Stimulated activated CD4-positive, alpha-beta T cell treated with anti-CD3 and anti-CD28 coated beads, Interleukin-1b, Interleukin-23, amount 100 ng/mL, for 48 hours (primary cell): ENCODE data around the gene TMEM163.
"Not testable (repeated sequence)": the region's sequence is repeated elsewhere in the genome, so short reads cannot be mapped to it uniquely, and the experiment has no call there.

Experiments used
- DNase-seq: peaks from one replicate; pipeline ENCODE4 v3.0.0-alpha.2; 2020

TMEM163 gene

DNA sequence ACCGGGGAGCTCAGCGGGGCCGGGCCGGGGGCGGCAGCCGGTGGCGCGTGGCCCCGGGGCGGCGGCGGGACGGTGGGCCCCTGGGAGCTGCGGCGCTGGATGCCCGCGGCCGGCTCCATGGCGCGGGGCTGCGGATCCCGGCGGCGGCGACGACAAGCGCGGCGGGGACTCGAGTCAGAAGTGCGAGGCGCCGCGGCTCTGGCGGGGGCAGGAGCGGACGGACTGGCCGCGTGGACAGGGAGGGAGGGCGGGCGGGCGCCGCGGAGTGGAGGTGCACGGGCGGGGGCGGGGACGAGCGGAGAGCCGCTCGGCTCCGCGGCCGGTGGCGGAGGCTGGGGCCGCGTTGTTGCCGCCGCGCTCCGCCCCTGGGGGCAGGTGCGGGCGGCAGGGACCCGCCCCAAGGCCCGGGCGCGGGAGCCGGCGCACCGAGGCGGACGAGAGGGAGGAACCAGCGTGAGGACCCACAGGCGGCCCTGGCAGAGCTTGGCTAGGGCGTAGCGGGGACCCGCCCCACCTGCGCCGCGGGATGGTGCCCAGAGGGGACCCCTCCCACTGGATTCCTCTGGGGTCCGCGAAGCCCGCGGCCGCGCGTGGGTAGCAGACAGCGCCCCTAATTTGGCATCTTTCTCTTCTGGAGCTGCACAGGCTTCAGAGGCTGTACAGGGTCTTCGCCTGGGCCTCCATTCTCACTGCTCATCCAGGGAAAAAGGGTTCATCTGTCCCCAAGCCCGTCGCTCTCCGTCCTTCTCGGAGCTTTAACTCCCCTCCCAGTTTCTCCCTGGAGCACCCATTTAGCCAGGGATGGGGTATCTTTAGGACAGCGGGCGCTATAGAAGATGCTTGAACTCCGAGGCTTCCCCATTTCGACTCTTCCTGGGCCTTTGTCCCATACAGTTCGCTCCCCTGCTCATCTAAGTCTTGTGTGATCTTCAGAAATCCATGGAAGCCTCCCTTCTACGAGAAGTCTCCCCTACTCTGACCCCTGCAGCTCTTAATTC, at the start of gene TMEM163:
TSS of gene TMEM163 (minus strand) at position 184 of the 998 bp plus-strand sequence.
- DNase-seq: no peak

DNA sequence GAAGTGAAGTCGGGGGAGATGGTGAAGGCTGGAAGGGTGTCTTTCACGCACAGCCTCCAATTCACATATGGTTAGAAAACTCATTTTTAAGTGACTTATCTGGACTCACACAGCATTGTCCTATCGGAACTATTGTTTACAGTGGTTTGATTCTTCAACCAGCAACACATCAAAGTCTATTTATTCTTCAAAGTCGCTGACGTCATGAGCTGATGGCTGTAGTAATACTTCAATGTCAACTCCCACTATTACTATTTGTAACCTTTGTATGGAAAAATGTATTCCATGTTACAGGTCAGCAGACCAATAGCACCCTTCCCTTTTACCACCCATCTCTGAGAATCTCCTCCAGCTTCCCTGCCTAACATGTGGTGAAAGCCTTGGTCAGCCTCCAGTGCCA, 47.8 kb upstream of the TMEM163 start:
- DNase-seq: no peak

DNA sequence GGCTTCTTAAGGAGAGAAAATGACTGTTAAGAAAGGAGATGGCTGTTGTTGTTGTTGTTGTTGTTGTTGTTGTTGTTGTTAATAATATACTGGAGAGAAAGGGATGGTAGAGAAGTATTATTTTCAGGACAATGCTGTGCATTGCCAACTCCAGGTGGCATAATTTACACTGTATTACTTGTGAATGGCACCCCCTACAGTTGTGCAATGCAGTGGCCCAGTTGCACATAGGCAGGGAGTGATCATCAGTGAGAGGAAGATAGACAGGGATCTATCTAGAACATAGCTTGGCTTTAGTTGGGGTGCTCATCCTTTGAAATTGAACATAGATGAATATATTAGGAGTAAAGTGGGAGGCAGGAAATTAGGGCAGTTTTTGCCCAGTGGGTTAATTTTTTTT, 47.2 kb upstream of the TMEM163 start:
- no peak for DNase-seq

DNA sequence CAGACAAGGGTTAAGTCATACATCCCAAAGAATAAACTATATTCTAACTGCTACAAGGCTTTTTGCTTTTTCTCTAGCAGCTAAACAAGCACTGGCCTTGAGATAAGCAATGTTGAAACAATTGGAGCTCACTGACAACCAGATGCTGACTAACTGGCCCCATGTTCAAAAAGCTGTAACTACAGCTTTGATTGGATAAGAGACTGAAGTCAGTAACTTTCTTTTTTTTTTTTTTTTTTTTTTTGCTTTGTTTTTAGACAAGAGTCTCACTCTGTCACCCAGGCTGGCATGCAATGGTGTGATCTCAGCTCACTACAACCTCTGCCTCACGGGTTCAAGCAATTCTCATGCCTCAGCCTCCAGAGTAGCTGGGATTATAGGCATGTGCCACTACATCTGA, 45.4 kb upstream of the TMEM163 start:
- DNase-seq: no peak

DNA sequence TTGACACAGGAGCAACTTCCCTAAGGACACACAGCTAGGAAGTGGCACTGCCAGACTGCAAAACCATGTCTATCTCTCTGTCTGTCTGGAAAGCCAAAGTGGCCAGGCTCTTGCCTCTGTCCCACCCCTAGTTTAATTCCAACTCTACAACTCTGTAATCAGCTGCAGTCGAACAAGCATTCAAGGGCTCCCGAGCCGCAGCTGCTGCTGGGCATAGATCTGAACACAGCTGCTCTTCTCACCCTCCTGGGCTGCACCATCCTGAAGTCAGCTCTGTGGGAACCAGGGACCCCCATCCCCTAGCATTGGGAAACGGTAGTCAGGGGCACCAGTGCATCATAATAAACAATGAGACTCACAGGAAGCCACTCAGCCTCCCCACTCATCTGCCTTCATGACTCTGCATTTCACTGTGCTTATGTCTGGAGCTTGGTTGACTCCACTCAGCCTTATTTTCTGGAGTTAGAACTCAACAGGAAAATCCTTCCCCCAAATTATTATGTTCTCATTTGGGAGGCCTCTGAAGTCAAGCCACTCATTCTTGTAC, 44.4 kb upstream of the TMEM163 start:
- DNase-seq: no peak

DNA sequence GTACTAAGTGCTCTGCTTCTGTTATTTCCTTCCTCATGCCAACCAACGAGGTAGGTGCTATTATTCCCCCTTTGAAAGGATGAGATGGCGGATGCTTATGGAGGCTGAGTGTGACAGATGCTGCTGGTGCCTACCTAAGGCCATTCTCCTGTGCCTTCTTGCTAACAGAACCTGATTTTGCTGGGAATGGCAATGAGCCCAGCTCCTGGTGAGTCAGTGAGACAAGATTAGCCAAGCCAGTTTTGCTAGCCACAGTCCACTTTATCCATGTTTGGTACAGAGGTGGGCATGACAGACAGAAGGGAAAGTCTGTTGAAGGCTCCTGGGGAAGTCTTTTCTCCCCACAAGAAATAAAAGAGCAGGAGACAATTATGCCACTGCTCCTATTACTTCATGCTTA, 43.7 kb upstream of the TMEM163 start:
- no peak for DNase-seq

DNA sequence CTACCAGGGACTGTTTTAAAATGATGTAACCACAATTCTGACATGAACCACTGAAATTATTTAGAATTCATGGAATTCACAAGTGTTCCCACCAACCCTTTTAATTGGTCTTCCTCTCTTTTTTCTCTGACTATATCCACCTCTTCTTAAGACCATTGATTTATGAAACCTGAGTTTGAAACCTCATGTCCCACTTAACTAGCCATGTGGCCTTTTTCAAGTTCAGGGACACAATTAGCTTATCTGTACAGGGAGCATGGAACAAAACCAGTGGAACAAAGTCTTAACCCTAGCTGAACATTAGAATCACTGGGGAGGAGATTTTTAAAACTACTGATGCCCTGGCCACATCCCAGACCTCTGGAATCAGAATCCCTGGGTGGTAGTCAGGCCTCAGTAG, 41.6 kb upstream of the TMEM163 start:
- no peak for DNase-seq

DNA sequence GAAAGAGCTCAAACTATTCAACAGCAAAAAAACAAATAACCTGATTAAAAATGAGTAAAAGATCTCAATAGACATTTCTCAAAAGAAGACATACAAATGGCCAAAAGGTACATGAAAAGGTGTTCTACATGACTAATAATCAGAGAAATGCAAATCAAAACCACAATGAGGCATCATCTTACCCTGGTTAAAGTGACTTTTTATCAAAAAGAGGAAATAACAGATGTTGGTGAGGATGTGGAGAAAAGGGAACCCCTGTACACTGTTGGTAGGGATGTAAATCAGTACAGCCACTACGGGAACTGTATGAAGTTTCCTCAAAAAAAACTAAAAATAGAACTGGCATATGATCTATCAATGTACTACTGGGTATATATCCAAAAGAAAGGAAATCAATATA, 39.8 kb upstream of the TMEM163 start:
- no peak for DNase-seq

DNA sequence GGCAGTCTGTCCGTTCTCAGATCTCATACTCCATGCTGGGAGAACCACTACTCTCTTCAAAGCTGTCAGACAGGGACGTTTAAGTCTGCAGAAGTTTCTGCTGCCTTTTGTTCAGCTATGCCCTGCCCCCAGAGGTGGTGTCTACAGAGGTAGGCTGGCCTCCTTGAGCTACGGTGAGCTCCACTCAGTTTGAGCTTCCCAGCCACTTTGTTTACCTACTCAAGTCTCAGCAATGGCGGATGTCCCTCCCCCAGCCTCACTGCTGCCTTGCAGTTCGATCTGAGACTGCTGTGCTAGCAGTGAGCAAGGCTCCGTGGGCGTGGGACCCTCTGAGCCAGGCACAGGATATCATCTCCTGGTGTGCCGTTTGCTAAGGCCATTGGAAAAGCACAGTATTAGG, 33.2 kb upstream of the TMEM163 start:
- not testable (repeated sequence) for DNase-seq

DNA sequence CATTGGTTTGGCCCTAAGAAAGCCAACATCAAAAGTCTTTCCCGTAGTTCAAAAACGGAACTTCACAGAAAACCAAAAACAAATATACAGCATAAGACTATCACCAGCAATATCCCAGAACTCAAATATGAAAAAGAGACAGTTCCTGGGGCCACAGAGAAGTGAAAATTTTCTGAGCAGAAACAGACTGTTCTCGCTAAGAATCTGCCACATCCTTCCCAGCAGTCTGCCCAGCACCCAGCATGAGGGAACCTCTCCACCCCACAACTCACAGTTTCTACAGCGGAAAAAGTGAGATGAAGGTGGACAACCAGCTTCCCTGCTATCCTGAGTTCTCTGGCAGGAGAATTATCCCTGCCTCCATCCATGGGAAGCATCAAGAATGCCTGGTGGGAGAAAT, 26.7 kb upstream of the TMEM163 start:
- DNase-seq: no peak

DNA sequence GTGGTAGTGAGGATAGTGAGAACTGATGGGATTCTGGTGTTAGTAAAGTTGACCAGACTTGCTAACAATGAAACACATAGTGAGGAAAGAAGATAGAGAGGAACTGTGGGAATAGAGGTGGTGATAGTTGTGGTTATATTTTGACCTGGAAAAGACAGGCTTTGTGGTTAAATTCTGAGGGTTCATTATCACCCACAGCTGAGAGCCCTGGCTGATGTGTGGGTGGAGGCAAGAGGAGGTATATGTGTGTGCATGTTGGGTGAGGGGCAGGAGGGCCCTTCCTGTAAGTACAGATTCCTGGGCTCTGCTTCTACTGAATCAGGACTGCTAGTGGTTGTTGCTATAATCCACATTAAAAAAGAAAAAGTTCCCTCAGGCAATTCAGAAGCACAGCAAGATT, 26.2 kb upstream of the TMEM163 start:
- no peak for DNase-seq

DNA sequence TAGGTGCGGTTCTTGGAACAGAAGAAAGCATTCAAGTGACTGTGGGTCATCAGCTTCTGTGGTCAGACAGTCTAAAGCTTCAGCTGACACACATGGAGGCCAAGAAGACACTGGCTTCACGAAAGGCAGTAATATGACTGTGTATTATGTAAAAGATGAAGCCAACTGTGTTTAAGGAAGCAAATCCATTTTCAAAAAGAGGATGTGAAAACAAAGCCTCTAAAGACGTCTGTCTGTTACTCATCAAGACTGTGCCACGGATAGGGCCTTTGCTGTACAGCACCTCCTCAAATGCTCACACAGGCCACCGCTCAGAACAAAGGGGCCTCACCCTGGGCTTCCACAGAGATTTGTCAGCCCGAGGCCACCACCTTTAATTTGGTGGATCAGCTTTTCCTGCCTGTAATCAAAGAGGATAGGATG, 21.1 kb upstream of the TMEM163 start:
- no peak for DNase-seq

DNA sequence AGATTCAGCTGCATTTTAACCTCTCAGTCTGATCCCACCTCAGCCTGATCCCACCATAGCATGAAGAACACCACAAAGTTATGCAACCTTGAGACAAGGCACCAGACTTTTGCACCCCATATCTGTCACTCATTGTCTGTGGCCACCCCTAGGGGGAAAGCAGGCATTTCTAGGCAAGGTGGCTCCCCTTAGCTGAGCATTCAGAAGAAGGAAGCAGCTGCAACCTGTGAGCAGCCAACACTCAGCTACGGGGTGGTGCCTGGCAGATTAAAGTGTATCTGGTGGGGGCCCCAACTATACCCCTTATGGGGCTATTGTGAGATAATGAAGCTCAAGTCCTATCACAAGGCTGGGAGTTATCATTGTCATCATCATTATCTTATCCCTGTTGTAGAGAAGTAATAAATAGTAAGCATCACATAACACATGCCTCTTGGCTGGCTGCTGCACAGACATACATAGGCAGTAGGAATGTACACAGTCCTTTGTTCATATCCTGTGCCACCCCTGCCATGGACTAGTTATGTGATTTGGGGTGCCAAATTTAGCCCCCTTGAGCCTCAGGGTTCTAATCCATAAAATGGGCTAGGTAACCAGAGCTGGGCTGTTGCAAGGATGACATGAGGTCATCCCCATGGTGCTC, 20.6 kb upstream of the TMEM163 start:
- DNase-seq: no peak

DNA sequence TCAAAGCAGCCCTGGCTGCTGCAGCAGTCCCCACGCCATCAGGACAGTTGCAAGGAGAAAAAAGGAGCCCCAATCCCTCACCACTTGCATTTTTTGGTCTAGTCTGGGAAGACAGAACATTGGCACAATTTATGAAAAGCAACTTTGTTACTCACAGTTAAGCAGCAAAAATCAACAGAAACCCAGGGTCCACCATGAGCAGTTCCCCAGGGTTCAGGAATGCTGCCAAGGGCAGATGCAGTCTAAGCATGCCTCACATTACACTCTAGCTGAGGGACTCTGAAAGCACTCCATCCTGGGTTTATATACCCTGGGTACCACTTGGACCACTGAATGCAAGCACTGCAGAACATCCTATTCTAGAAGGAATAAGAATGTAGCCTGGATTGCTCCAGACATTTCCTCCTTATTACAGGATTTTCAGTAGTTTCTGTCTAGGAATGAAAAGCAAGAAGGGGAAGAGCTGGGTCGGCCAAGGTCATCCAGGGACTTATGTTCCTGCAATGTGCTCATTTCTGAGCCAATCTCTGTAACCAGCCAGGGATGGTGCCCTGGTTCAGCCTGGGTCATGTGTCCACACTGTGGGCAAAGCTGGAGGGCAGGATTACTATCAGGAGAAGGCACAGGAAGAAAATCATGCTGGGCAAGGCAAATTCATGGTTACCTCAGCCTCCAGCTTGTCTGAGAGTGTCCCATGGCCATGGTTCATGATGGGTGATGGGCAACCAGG, 19.5 kb upstream of the TMEM163 start:
- no peak for DNase-seq

DNA sequence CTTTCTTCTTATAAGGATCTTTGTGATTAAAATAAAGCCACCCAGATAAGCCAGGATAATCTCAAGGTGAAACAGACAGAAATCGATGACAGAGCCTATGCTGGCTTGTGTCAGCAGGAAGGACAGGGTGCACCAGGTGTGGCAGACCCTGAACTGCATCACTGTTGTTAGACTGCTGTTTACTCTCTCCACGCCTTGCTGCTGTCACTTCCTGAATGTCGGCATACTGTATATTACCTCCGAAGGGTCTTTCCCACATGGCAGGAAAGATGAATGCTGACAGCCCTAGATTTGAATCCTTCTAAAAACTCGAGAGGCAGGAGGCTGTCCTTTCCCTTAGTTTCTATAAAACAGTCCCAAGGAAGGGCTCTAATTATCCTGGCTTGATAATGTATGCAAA, 18.9 kb upstream of the TMEM163 start:
- DNase-seq: no peak

DNA sequence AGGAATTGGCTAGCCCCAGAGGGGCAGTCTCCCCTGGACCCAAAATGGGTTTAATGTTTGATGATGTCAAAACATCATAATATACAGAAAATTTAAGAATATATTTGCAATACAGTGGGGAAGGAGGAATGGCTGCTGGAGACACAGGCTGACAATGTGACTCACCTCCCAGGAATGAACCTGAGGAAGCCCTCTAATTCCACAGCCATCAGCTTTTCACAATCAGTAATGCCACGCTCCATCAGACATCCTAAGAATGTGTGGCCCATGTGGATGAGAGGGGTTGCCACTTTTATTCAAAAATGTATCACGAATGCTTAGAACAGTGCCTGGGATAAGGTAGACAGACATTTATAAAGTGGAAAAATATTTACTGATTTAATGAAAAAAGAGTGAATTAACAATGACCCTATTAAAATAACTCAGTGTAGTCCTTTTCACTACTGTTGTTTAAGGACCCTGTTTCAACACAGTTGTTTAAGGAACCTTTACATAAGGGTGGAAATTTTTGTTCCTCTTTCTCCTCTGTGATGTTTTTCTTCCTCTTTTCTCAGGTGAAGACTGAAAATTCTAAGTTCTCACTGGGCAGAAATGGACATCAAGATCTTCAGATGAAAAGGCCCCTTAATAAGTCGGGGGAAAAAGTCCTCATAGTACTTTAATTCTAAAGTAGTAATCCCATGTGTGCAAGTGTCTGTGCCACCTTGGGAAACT, 17.5 kb upstream of the TMEM163 start:
- no peak for DNase-seq

DNA sequence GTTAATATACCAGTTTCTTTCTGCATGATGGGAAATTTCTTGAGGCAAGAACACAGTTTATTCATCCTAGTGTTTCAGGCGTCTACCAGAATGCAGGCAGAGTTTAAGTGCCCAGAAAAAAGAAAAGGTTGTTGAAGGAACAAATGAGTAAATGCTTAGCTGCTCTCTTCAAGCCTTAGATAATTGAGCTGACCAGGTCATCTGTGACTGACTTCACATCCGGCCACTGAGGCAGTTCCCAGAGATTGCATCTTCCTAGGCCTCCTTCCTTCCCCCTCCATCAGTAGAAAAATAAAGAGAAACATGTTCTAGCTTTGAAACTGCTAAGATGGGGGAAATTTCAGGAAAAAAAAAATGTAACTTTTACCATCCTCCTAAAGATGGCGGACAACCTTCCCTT, 9.4 kb upstream of the TMEM163 start:
- DNase-seq: no peak

DNA sequence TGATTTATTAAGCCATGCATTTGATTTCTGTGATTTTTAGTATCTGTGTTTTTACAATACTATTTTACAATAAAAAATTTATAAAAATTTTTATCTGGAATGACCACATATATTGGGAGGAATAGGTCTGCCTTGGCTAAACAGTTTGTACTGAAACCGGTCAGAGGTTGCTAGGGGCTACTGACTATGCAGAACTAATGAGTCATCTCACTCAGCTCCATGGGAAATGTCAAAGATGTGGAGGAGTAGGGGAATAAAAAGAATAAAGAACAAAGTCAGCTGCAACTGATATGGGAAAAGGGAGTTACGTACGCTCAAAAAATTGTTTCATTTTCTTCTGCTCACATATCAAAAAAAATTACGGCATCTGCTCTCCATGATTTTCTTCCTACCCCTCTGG, 8.6 kb upstream of the TMEM163 start:
- DNase-seq: no peak

DNA sequence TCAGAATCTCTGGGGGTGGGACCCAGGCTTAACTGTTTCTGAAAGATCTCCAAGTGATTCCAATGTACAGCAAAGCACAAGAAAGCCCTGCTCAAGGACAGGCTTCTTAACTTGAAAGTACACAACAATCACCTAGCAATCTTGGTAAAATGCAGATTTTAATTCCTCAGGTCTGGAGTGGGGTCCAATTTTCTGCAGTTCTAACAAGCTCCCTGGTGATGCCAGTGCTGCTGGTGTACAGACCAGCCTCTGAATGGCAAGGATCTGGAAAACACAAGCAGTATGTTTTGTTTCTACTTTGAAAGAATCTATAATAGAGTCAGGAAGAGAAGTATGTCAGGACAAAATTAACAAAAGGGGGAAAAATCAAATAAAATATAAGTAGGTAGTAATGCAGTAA, 7.8 kb upstream of the TMEM163 start:
- no peak for DNase-seq

DNA sequence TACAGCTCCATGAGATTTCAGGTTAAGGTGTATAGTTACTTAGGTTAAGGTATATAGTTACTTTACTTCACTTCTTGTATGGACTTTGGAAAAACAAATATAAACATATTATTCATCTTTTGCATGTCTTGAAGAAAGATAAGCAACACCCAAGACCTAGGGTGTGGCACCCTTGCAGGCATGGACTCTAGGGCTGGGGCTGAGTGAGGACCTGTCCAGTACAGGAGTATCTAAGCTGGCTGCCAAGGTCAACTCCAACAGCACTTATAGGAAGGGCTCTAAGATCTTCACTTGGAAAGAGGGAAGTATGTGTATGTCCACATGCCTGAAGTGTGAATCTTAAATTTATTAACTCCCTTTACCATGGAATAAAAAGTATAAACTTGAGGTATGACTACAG, 7.1 kb upstream of the TMEM163 start:
- no peak for DNase-seq

DNA sequence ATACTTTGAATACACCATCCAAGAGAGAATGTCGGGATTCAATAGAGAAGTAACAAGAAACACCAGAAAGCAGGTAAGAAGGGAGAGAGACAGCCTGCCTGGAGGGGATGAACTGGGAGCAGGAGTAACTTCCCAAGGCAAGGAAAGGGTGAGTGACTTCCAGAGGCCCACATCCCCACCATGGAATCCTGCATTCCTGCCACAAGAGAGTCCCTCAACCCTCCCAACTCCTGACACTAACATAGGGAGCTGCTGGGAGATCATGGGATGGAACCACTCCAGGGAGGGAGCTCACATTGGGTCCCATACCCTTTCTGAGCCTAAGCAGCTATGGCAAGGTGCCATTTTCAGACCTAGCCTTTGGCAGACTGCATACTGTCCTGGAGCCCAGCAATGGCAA, 5.5 kb upstream of the TMEM163 start:
- no peak for DNase-seq

DNA sequence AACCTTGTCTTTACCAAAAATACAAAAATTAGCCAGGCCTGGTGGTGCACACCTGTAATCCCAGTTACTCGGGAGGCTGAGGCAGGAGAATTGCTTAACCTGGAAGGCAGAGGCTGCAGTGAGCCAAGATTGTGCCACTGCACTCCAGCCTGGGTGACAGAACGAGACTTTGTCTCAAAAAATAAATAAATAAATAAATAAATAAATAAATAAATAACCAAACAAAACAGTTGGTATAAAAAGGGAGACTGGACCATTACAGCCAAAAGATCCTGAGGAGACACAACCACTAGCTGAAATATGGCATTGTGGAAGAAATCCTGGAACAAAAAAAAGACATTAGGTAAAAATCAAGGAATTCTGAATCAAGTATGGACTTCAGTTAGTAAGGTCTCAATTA, 4.9 kb upstream of the TMEM163 start:
- not testable (repeated sequence) for DNase-seq

DNA sequence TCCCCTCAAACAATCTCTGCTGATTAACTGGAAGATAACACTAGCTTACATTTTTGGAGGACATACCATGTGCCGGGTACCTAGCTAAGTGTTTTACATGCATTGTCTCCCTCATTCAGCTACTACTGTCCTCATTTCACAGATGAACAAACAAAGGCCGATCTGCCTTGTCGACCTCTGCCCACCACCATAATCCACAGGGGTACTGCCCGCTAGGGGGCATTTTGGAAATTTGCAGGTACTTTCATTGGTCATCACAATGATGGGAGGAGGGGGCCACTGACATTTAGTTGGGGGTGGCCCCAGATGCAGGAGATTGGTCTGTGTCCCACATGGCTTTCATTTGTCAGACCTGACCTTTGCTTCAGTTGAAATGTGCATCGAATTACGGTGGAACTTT, 3.9 kb upstream of the TMEM163 start:
- no peak for DNase-seq
